ENCODE data around the gene C10orf71. TPM values are rescaled to one million over a fixed set of nuclear protein-coding genes. Genes with fewer than 3 reads are reported as not detected.

Gene C10orf71
- 0.26 TPM for total RNA-seq

GRCh38 chr10:49298983-49299815 lies at the start of gene C10orf71:
C10orf71 (plus strand) TSS chr10:49299170; CDS start chr10:49322546, 23,376 bp downstream.
- no peak for DNase-seq (ENCODE audit: low spot score)

GRCh38 chr10:49252313-49253034 lies 46.5 kb upstream of the C10orf71 start:
- DNase-seq (ENCODE audit: low spot score): no peak

GRCh38 chr10:49253340-49253906 lies 45.5 kb upstream of the C10orf71 start:
- no peak for DNase-seq (ENCODE audit: low spot score)

GRCh38 chr10:49254150-49254549 lies 44.8 kb upstream of the C10orf71 start:
- DNase-seq (ENCODE audit: low spot score): no peak

- no peak for DNase-seq (ENCODE audit: low spot score)
These were observed 44.2 kb upstream of the C10orf71 start for GRCh38 chr10:49254556-49255318.

GRCh38 chr10:49255883-49256282 lies 43.1 kb upstream of the C10orf71 start:
- DNase-seq (ENCODE audit: low spot score): no peak

GRCh38 chr10:49257154-49257553 lies 41.8 kb upstream of the C10orf71 start:
- DNase-seq (ENCODE audit: low spot score): no peak

- DNase-seq (ENCODE audit: low spot score): no peak
These were observed 41.2 kb upstream of the C10orf71 start for GRCh38 chr10:49257626-49258349.

- DNase-seq (ENCODE audit: low spot score): no peak
These were observed 40.7 kb upstream of the C10orf71 start for GRCh38 chr10:49258350-49258683.

- DNase-seq (ENCODE audit: low spot score): no peak
These were observed 38.2 kb upstream of the C10orf71 start for GRCh38 chr10:49260644-49261296.

- DNase-seq (ENCODE audit: low spot score): no peak
These were observed 35.4 kb upstream of the C10orf71 start for GRCh38 chr10:49263591-49263990.

- no peak for DNase-seq (ENCODE audit: low spot score)
These were observed 34.7 kb upstream of the C10orf71 start for GRCh38 chr10:49264177-49264677.

- DNase-seq (ENCODE audit: low spot score): no peak
These were observed 33.1 kb upstream of the C10orf71 start for GRCh38 chr10:49265885-49266284.

GRCh38 chr10:49268185-49268584 lies 30.8 kb upstream of the C10orf71 start:
- no peak for DNase-seq (ENCODE audit: low spot score)

GRCh38 chr10:49269523-49269922 lies 29.4 kb upstream of the C10orf71 start:
- DNase-seq (ENCODE audit: low spot score): no peak

GRCh38 chr10:49270565-49270964 lies 28.4 kb upstream of the C10orf71 start:
- no peak for DNase-seq (ENCODE audit: low spot score)

- DNase-seq (ENCODE audit: low spot score): no peak
These were observed 27.6 kb upstream of the C10orf71 start for GRCh38 chr10:49271346-49271745.

- DNase-seq (ENCODE audit: low spot score): no peak
These were observed 26.5 kb upstream of the C10orf71 start for GRCh38 chr10:49272251-49273081.

- DNase-seq (ENCODE audit: low spot score): no peak
These were observed 25.9 kb upstream of the C10orf71 start for GRCh38 chr10:49273082-49273465.

GRCh38 chr10:49273626-49274025 lies 25.3 kb upstream of the C10orf71 start:
- no peak for DNase-seq (ENCODE audit: low spot score)

Data from ureter (tissue), 1 donor.